PC-9 (cell line): ENCODE results near the gene ITFG1.

ENCODE experiments used
- CTCF ChIP-seq: fragments of 200-600 bp; sonication (generic); conservative IDR thresholded peaks from 2 replicates; pipeline ENCODE4 v1.6.1; 2017; ENCODE audit warnings: mixed run types, antibody characterized with exemption, mild to moderate bottlenecking, moderate library complexity
- EZH2 ChIP-seq: fragments of 200-600 bp; sonication (generic); IDR thresholded peaks from 2 replicates; pipeline ENCODE4 v1.8.0; 2017; ENCODE audit warnings: antibody characterized with exemption, low read depth

GRCh38 chr16:47469227-47469626 lies 8.4 kb upstream of the ITFG1 start:
- TF ChIP-seq CTCF (no peak), EZH2 (no peak)
